Aorta (tissue), 5 donors: ENCODE measurements around the gene PMEL. TPM values are rescaled to one million over a fixed set of nuclear protein-coding genes. Genes with fewer than 3 reads are reported as not detected.
A peak's percentile ranks its signal among the peaks of the same experiment; 100 is the strongest.

ENCODE experiments used
- ATAC-seq: fragments of 200-7000 bp; cut with Tn5 transposase; one replicate; pipeline ENCODE4 v1.9.1; 2022; ENCODE audit warnings: moderate library complexity; ENCODE audit not compliant: low FRiP score
- DNase-seq, 2 donors: peaks; one replicate each; pipeline ENCODE4 v3.0.0-alpha.2; 2020
- H3K27ac ChIP-seq, 2 donors: one replicate each; pipeline ENCODE4 v1.5.1; 2013; ENCODE audit warnings: low read length in 2 of 2, mild to moderate bottlenecking in 2 of 2, moderate library complexity in 2 of 2, control low read depth in 1 of 2, inconsistent platforms in 1 of 2, low read depth in 1 of 2
- H3K27me3 ChIP-seq, 2 donors: one replicate each; pipeline ENCODE4 v1.6.1; 2013; ENCODE audit warnings: control low read depth in 1 of 2, low read length in 1 of 2, mild to moderate bottlenecking in 1 of 2, moderate library complexity in 1 of 2; ENCODE audit not compliant: insufficient read depth in 2 of 2, control insufficient read depth in 1 of 2
- H3K36me3 ChIP-seq, 2 donors: one replicate each; pipeline ENCODE4 v1.6.1; 2013; ENCODE audit warnings: control low read depth in 1 of 2, low read length in 1 of 2, mild to moderate bottlenecking in 1 of 2; ENCODE audit not compliant: insufficient read depth in 2 of 2, control insufficient read depth in 1 of 2
- H3K4me1 ChIP-seq, 2 donors: one replicate each; pipeline ENCODE4 v1.6.1; 2013; ENCODE audit warnings: low read length in 2 of 2, control low read depth in 1 of 2, mild to moderate bottlenecking in 1 of 2, moderate library complexity in 1 of 2; ENCODE audit not compliant: insufficient read depth in 2 of 2, control insufficient read depth in 1 of 2
- H3K4me3 ChIP-seq, 2 donors: one replicate each; pipeline ENCODE4 v1.5.1; 2013; ENCODE audit warnings: low read length in 2 of 2, control low read depth in 1 of 2, mild to moderate bottlenecking in 1 of 2
- H3K9me3 ChIP-seq: one replicate; pipeline ENCODE4 v1.6.1; 2013; ENCODE audit warnings: mild to moderate bottlenecking, low read length; ENCODE audit not compliant: control insufficient read depth
- WGBS, 2 donors: extraction: QIAGEN DNeasy Blood & Tissue Kit; methylation state at CpG; one replicate each; pipeline ENCODE4 v1.1.7; 2013; 5-methylcytosine and 5-hydroxymethylcytosine counted together
- intact Hi-C, 2 donors: fragments of 100-400 bp; cut with DNase I; formaldehyde crosslinking; loops; one replicate each; pipeline versions ENCODE4 v1.14.2 to v1.15.0; 2022
- polyA plus RNA-seq, 2 donors: library from polyadenylated mRNA; stranded (reverse); fragments of 200-250 nt; gene quantifications; one replicate each; pipeline ENCODE4 v1.2.3, GENCODE V29; 2013
- total RNA-seq, 2 donors: library from RNA; stranded (reverse); fragmentation: NEBNext Ultra II Directional; extraction: Animal tissue kit (Norgen Biotek cat#: 25700); gene quantifications; one replicate each; pipeline ENCODE4 v1.2.1, GENCODE V29; 2021
- donor health status: healthy with polysubstance abuse.
- donor health status: Bipolar disorder and iron deficiency.
- donor health status: DM: no; HTN: no; CAD: no.
- donor health status: DM: no; HTN: no; CAD: no.
- donor health status: DM: yes; HTN: yes; CAD: no.

Gene PMEL
- total and polyA plus RNA-seq, 4 donors, result 0.64 to 2.9 (median 1.5) TPM

- Histone ChIP-seq H3K36me3 (no peaks in the 10 kb centered on the region), H3K9me3 (no peaks in the 10 kb centered on the region), H3K27ac (peak overlapping the region in 1 of 2 donors; percentile 94), H3K4me1 (peaks cover 0 to 3% of the 10 kb centered on the region in 2 donors), H3K4me3 (peak overlapping the region; percentile 78 to 98), H3K27me3 (no peaks in the 10 kb centered on the region)
- ATAC-seq, result peak; percentile 69
- intact Hi-C loops, result loop anchor here in 1 of 2 donors (5.0 kb wide), 1 partner anchor 42 kb away; the partner anchor contains the start of gene DGKA
- DNase-seq, result peak in 1 of 2 donors; percentile 75
- 0 to 1% methylated on average over 15 of the region's 15 CpGs for WGBS, 2 donors
Observed at GRCh38 chr12:55974308-55974730, 8.5 kb upstream of the PMEL start.

- intact Hi-C loops, result loop anchor here in 1 of 2 donors (5.0 kb wide), 1 partner anchor 41 kb away; the partner anchor contains the start of gene DGKA
- WGBS, 2 donors, result 0 to 1% methylated on average over 39 of the region's 39 CpGs
- H3K4me1 ChIP-seq, result peaks cover 0 to 3% of the 10 kb centered on the region in 2 donors
Observed at GRCh38 chr12:55973599-55974307, 7.9 kb upstream of the PMEL start, which contains the start of gene RAB5B. TSS of gene RAB5B (plus strand) at chr12:55974078. CDS start at chr12:55986961, 12,883 bp downstream.

GRCh38 chr12:55972911-55973598 lies 7.2 kb upstream of the PMEL start:
- Histone ChIP-seq H3K27ac (peak overlapping the region in 1 of 2 donors; percentile 90), H3K9me3 (no peaks in the 10 kb centered on the region), H3K36me3 (no peaks in the 10 kb centered on the region), H3K4me3 (peak overlapping the region; percentile 57 to 78), H3K27me3 (no peaks in the 10 kb centered on the region), H3K4me1 (peaks cover 0 to 3% of the 10 kb centered on the region in 2 donors)
- no peak for ATAC-seq
- 0% methylated on average over 18 of the region's 18 CpGs for WGBS, 2 donors
- DNase-seq, result no peak
- intact Hi-C loops, result loop anchor here in 1 of 2 donors (5.0 kb wide), 1 partner anchor 41 kb away; the partner anchor contains the start of gene DGKA

More at GRCh38 chr12:55973599-55974307, 7.9 kb upstream of the PMEL start, which contains the start of gene RAB5B:
- ATAC-seq, result peak; percentile 97
- DNase-seq, result peak; percentile 98 to 100
- no peaks in the 10 kb centered on the region for H3K36me3 ChIP-seq
- peak within 1 kb of the TSS; percentile 78 to 98 for H3K4me3 ChIP-seq
- no peaks in the 10 kb centered on the region for H3K27me3 ChIP-seq
- H3K9me3 ChIP-seq, result no peaks in the 10 kb centered on the region
- H3K27ac ChIP-seq, result peak within 1 kb of the TSS in 1 of 2 donors; percentile 94

GRCh38 chr12:55972456-55972855 lies 6.6 kb upstream of the PMEL start:
- peak overlapping the region in 1 of 2 donors; percentile 90 for H3K27ac ChIP-seq

GRCh38 chr12:55972042-55972441 lies 6.2 kb upstream of the PMEL start:
- Histone ChIP-seq H3K4me3 (no peak overlapping the region), H3K9me3 (no peaks in the 10 kb centered on the region), H3K4me1 (peaks cover 0 to 3% of the 10 kb centered on the region in 2 donors), H3K27me3 (no peaks in the 10 kb centered on the region), H3K36me3 (no peaks in the 10 kb centered on the region), H3K27ac (peak overlapping the region in 1 of 2 donors; percentile 56)
- 33 to 42% methylated on average over 3 of the region's 3 CpGs for WGBS, 2 donors
- DNase-seq, result no peak
- ATAC-seq, result no peak
- intact Hi-C loops, result loop anchor here in 1 of 2 donors (5.0 kb wide), 1 partner anchor 40 kb away; the partner anchor contains the start of gene DGKA

More at GRCh38 chr12:55972456-55972855, 6.6 kb upstream of the PMEL start:
- H3K4me1 ChIP-seq, result peaks cover 0 to 3% of the 10 kb centered on the region in 2 donors
- intact Hi-C loops, result loop anchor here in 1 of 2 donors (5.0 kb wide), 1 partner anchor 40 kb away; the partner anchor contains the start of gene DGKA
- no peaks in the 10 kb centered on the region for H3K9me3 ChIP-seq
- no peaks in the 10 kb centered on the region for H3K36me3 ChIP-seq
- DNase-seq, result no peak
- H3K4me3 ChIP-seq, result no peak overlapping the region
- no peaks in the 10 kb centered on the region for H3K27me3 ChIP-seq
- no peak for ATAC-seq
- WGBS, 2 donors, result 18 to 24% methylated on average over 1 of the region's 1 CpG

- intact Hi-C loops, result loop anchor here in 1 of 2 donors (5.0 kb wide), 1 partner anchor 38 kb away; the partner anchor contains the start of gene DGKA
- WGBS, 2 donors, result 89% methylated on average over 7 of the region's 7 CpGs
- Histone ChIP-seq H3K36me3 (no peaks in the 10 kb centered on the region), H3K27ac (no peak overlapping the region), H3K4me3 (no peak overlapping the region), H3K4me1 (peaks cover 0 to 3% of the 10 kb centered on the region in 2 donors), H3K9me3 (no peaks in the 10 kb centered on the region), H3K27me3 (no peaks in the 10 kb centered on the region)
- DNase-seq (no peak), ATAC-seq (no peak)
Observed at GRCh38 chr12:55970775-55971174, 4.9 kb upstream of the PMEL start.

GRCh38 chr12:55969356-55969755 lies 3.5 kb upstream of the PMEL start:
- H3K27me3 ChIP-seq, result no peaks in the 10 kb centered on the region
- no peak overlapping the region for H3K27ac ChIP-seq
- no peaks in the 10 kb centered on the region for H3K36me3 ChIP-seq
- H3K9me3 ChIP-seq, result no peaks in the 10 kb centered on the region
- WGBS, 2 donors, result 76 to 81% methylated on average over 4 of the region's 4 CpGs
- no peaks in the 10 kb centered on the region for H3K4me1 ChIP-seq
- H3K4me3 ChIP-seq, result no peak overlapping the region
- intact Hi-C loops, result loop anchor here in 1 of 2 donors (10.0 kb wide), 1 partner anchor 235 kb away; no protein-coding TSS in a partner anchor
- DNase-seq, result no peak
- no peak for ATAC-seq
